Panc1 (cell line): ENCODE data around the gene ATP6V0C.

ENCODE experiments used
- CTCF ChIP-seq: fragments of 450-650 bp; IDR thresholded peaks from 2 replicates; pipeline ENCODE4 v1.5.1; 2017; ENCODE audit warnings: mild to moderate bottlenecking
- POLR2AphosphoS5 ChIP-seq: IDR thresholded peaks from 2 replicates; pipeline ENCODE4 v1.6.1; 2012; ENCODE audit warnings: mild to moderate bottlenecking, low read depth, low read length, moderate library complexity
- REST ChIP-seq, 2 experiments: IDR thresholded peaks; 2 replicates each; pipeline ENCODE4 v1.6.1; 2011 to 2012; ENCODE audit warnings: low read depth in 2 of 2, control low read depth in 1 of 2, low read length in 1 of 2, mild to moderate bottlenecking in 1 of 2, moderate library complexity in 1 of 2; ENCODE audit not compliant: insufficient read depth in 1 of 2

- peak; percentile 97 for TF ChIP-seq CTCF
- peak in 1 of 2 experiments; percentile 52; a peak in 1 of 4 replicates for TF ChIP-seq REST (IDR thresholded peaks at IDR 0.05; ENCODE audit: insufficient read depth in 1 of 2, low read depth in 2 of 2, low read length in 1 of 2)
- TF ChIP-seq POLR2AphosphoS5, result no peak
These were observed 12.6 kb upstream of the ATP6V0C start for GRCh38 chr16:2500918-2501750.
